Measurements from ENCODE around the gene ANKRD10. TPM values are rescaled to one million over a fixed set of nuclear protein-coding genes. Genes with fewer than 3 reads are reported as not detected.

ANKRD10 gene
- 91.9 TPM for polyA plus RNA-seq (2013, experiment 1 of 2)
- 92.3 TPM for polyA plus RNA-seq (2013, experiment 2 of 2)

- peak within 1 kb of the TSS; percentile 99 for H2BK5ac ChIP-seq (ENCODE audit: low read length)
- H2BK120ac ChIP-seq (ENCODE audit: low read depth, low read length): peak within 1 kb of the TSS; percentile 98
- no peaks in the 10 kb centered on the region for H3K27me3 ChIP-seq (ENCODE audit: control insufficient read depth in 3 of 3, insufficient read depth in 3 of 3, low read depth in 1 of 3, low read length in 3 of 3)
- peaks cover 2 to 18% of the 10 kb centered on the region in 2 donors for H3K36me3 ChIP-seq (replicated peaks in 1 of 2; ENCODE audit: control insufficient read depth in 2 of 2, insufficient read depth in 2 of 2, low read length in 2 of 2)
- peak; percentile 100 for DNase-seq (ENCODE audit: low spot score)
- H3K4me1 ChIP-seq (ENCODE audit: control insufficient read depth in 2 of 2, insufficient read depth in 1 of 2, low read depth in 1 of 2, low read length in 2 of 2): peaks cover 10 to 13% of the 10 kb centered on the region in 2 donors
- H3K9me3 ChIP-seq (replicated peaks in 1 of 2; ENCODE audit: control insufficient read depth in 2 of 2, insufficient read depth in 1 of 2, low read depth in 1 of 2, low read length in 2 of 2): no peaks in the 10 kb centered on the region
- peak within 1 kb of the TSS; percentile 99 for H3K23ac ChIP-seq (ENCODE audit: low read depth, low read length, poor library complexity)
- peak within 1 kb of the TSS; percentile 97 for H2BK12ac ChIP-seq (ENCODE audit: low read length)
- peak within 1 kb of the TSS; percentile 94 for H2AFZ ChIP-seq (ENCODE audit: low read length)
- H2BK15ac ChIP-seq (ENCODE audit: low read length): peak within 1 kb of the TSS; percentile 99
- peak within 1 kb of the TSS; percentile 100 for H3K18ac ChIP-seq (ENCODE audit: low read length)
- peak within 1 kb of the TSS; percentile 86 for H4K8ac ChIP-seq (ENCODE audit: low read depth, low read length)
- WGBS, 2 donors (ENCODE audit: extremely low coverage in 2 of 2, insufficient read length in 2 of 2, insufficient replicate concordance in 1 of 2): no CpG with 5 or more reads among the region's 81 CpGs
- peak within 1 kb of the TSS; percentile 99 for H3K27ac ChIP-seq (replicated peaks; ENCODE audit: low read length)
- peak within 1 kb of the TSS; percentile 100 for H3K9ac ChIP-seq (ENCODE audit: low read depth, low read length, poor library complexity)
- peak within 1 kb of the TSS; percentile 96 for H3K14ac ChIP-seq (ENCODE audit: low read length)
- H3K79me1 ChIP-seq (ENCODE audit: low read depth, low read length): peaks cover 3% of the 10 kb centered on the region
- peak within 1 kb of the TSS; percentile 99 for H2AK5ac ChIP-seq (ENCODE audit: low read depth, low read length)
- H4K91ac ChIP-seq (ENCODE audit: low read depth, low read length, poor library complexity): peak within 1 kb of the TSS; percentile 100
- peak within 1 kb of the TSS; percentile 97 to 100 for H3K4me3 ChIP-seq (ENCODE audit: low read length in 2 of 2)
- peak within 1 kb of the TSS; percentile 63 for H3K4me2 ChIP-seq (ENCODE audit: insufficient read depth, low read length, poor library complexity, severe bottlenecking)
- peak within 1 kb of the TSS; percentile 100 for H3K4ac ChIP-seq (ENCODE audit: low read length)
Measured at GRCh38 chr13:110915057-110915873, at the start of gene ANKRD10. Gene ANKRD10 (minus strand): TSS chr13:110915069. CDS start chr13:110914934, 135 bp downstream.

GRCh38 chr13:110964229-110965037, 49.6 kb upstream of the ANKRD10 start:
- H2BK120ac ChIP-seq (ENCODE audit: low read depth, low read length): no peak overlapping the region
- H3K27me3 ChIP-seq (ENCODE audit: control insufficient read depth in 3 of 3, insufficient read depth in 3 of 3, low read depth in 1 of 3, low read length in 3 of 3): peaks cover 0 to 4% (median 0%) of the 10 kb centered on the region in 3 experiments
- H2BK15ac ChIP-seq (ENCODE audit: low read length): no peak overlapping the region
- no peak overlapping the region for H3K4me3 ChIP-seq (ENCODE audit: low read length in 2 of 2)
- H3K27ac ChIP-seq (replicated peaks; ENCODE audit: low read length): no peak overlapping the region
- H3K18ac ChIP-seq (ENCODE audit: low read length): no peak overlapping the region
- H3K4ac ChIP-seq (ENCODE audit: low read length): no peak overlapping the region
- H2AK5ac ChIP-seq (ENCODE audit: low read depth, low read length): no peak overlapping the region
- no peak overlapping the region for H4K91ac ChIP-seq (ENCODE audit: low read depth, low read length, poor library complexity)
- H3K36me3 ChIP-seq (replicated peaks in 1 of 2; ENCODE audit: control insufficient read depth in 2 of 2, insufficient read depth in 2 of 2, low read length in 2 of 2): no peaks in the 10 kb centered on the region
- no peak overlapping the region for H3K4me2 ChIP-seq (ENCODE audit: insufficient read depth, low read length, poor library complexity, severe bottlenecking)
- no CpG with 5 or more reads among the region's 6 CpGs for WGBS, 2 donors (ENCODE audit: extremely low coverage in 2 of 2, insufficient read length in 2 of 2, insufficient replicate concordance in 1 of 2)
- H2AFZ ChIP-seq (ENCODE audit: low read length): no peak overlapping the region
- H3K79me1 ChIP-seq (ENCODE audit: low read depth, low read length): no peaks in the 10 kb centered on the region
- H3K14ac ChIP-seq (ENCODE audit: low read length): no peak overlapping the region
- peaks cover 5 to 7% of the 10 kb centered on the region in 2 donors for H3K9me3 ChIP-seq (replicated peaks in 1 of 2; ENCODE audit: control insufficient read depth in 2 of 2, insufficient read depth in 1 of 2, low read depth in 1 of 2, low read length in 2 of 2)
- no peaks in the 10 kb centered on the region for H3K4me1 ChIP-seq (ENCODE audit: control insufficient read depth in 2 of 2, insufficient read depth in 1 of 2, low read depth in 1 of 2, low read length in 2 of 2)
- no peak overlapping the region for H3K23ac ChIP-seq (ENCODE audit: low read depth, low read length, poor library complexity)
- H2BK12ac ChIP-seq (ENCODE audit: low read length): no peak overlapping the region
- DNase-seq (ENCODE audit: low spot score): no peak
- no peak overlapping the region for H4K8ac ChIP-seq (ENCODE audit: low read depth, low read length)
- H2BK5ac ChIP-seq (ENCODE audit: low read length): no peak overlapping the region
- no peak overlapping the region for H3K9ac ChIP-seq (ENCODE audit: low read depth, low read length, poor library complexity)

- no peaks in the 10 kb centered on the region for H3K4me1 ChIP-seq (ENCODE audit: control insufficient read depth in 2 of 2, insufficient read depth in 1 of 2, low read depth in 1 of 2, low read length in 2 of 2)
- H3K36me3 ChIP-seq (replicated peaks in 1 of 2; ENCODE audit: control insufficient read depth in 2 of 2, insufficient read depth in 2 of 2, low read length in 2 of 2): no peaks in the 10 kb centered on the region
- no peak overlapping the region for H2BK12ac ChIP-seq (ENCODE audit: low read length)
- no peak overlapping the region for H2BK5ac ChIP-seq (ENCODE audit: low read length)
- no peak overlapping the region for H3K18ac ChIP-seq (ENCODE audit: low read length)
- H3K9me3 ChIP-seq (replicated peaks in 1 of 2; ENCODE audit: control insufficient read depth in 2 of 2, insufficient read depth in 1 of 2, low read depth in 1 of 2, low read length in 2 of 2): peaks cover 5 to 7% of the 10 kb centered on the region in 2 donors
- H2BK120ac ChIP-seq (ENCODE audit: low read depth, low read length): no peak overlapping the region
- H3K27me3 ChIP-seq (ENCODE audit: control insufficient read depth in 3 of 3, insufficient read depth in 3 of 3, low read depth in 1 of 3, low read length in 3 of 3): no peaks in the 10 kb centered on the region
- H3K4ac ChIP-seq (ENCODE audit: low read length): no peak overlapping the region
- H3K4me3 ChIP-seq (ENCODE audit: low read length in 2 of 2): no peak overlapping the region
- H3K79me1 ChIP-seq (ENCODE audit: low read depth, low read length): no peaks in the 10 kb centered on the region
- no peak overlapping the region for H3K4me2 ChIP-seq (ENCODE audit: insufficient read depth, low read length, poor library complexity, severe bottlenecking)
- no CpG with 5 or more reads among the region's 3 CpGs for WGBS, 2 donors (ENCODE audit: extremely low coverage in 2 of 2, insufficient read length in 2 of 2, insufficient replicate concordance in 1 of 2)
- no peak overlapping the region for H3K23ac ChIP-seq (ENCODE audit: low read depth, low read length, poor library complexity)
- DNase-seq (ENCODE audit: low spot score): no peak
- H2AK5ac ChIP-seq (ENCODE audit: low read depth, low read length): no peak overlapping the region
- H4K91ac ChIP-seq (ENCODE audit: low read depth, low read length, poor library complexity): no peak overlapping the region
- H2BK15ac ChIP-seq (ENCODE audit: low read length): no peak overlapping the region
- H2AFZ ChIP-seq (ENCODE audit: low read length): no peak overlapping the region
- H3K27ac ChIP-seq (replicated peaks; ENCODE audit: low read length): no peak overlapping the region
- H4K8ac ChIP-seq (ENCODE audit: low read depth, low read length): no peak overlapping the region
- no peak overlapping the region for H3K9ac ChIP-seq (ENCODE audit: low read depth, low read length, poor library complexity)
- H3K14ac ChIP-seq (ENCODE audit: low read length): no peak overlapping the region
Measured at GRCh38 chr13:110963554-110963970, 48.7 kb upstream of the ANKRD10 start.

GRCh38 chr13:110961959-110962358, 47.1 kb upstream of the ANKRD10 start:
- H2BK12ac ChIP-seq (ENCODE audit: low read length): no peak overlapping the region
- no peak overlapping the region for H3K23ac ChIP-seq (ENCODE audit: low read depth, low read length, poor library complexity)
- no peak overlapping the region for H4K8ac ChIP-seq (ENCODE audit: low read depth, low read length)
- no peak overlapping the region for H2AFZ ChIP-seq (ENCODE audit: low read length)
- H3K27ac ChIP-seq (replicated peaks; ENCODE audit: low read length): no peak overlapping the region
- no peak overlapping the region for H3K4ac ChIP-seq (ENCODE audit: low read length)
- no peaks in the 10 kb centered on the region for H3K4me1 ChIP-seq (ENCODE audit: control insufficient read depth in 2 of 2, insufficient read depth in 1 of 2, low read depth in 1 of 2, low read length in 2 of 2)
- H2BK15ac ChIP-seq (ENCODE audit: low read length): no peak overlapping the region
- H3K79me1 ChIP-seq (ENCODE audit: low read depth, low read length): no peaks in the 10 kb centered on the region
- H3K18ac ChIP-seq (ENCODE audit: low read length): no peak overlapping the region
- H3K4me2 ChIP-seq (ENCODE audit: insufficient read depth, low read length, poor library complexity, severe bottlenecking): no peak overlapping the region
- no peak overlapping the region for H3K14ac ChIP-seq (ENCODE audit: low read length)
- no peaks in the 10 kb centered on the region for H3K27me3 ChIP-seq (ENCODE audit: control insufficient read depth in 3 of 3, insufficient read depth in 3 of 3, low read depth in 1 of 3, low read length in 3 of 3)
- H2AK5ac ChIP-seq (ENCODE audit: low read depth, low read length): no peak overlapping the region
- H3K36me3 ChIP-seq (replicated peaks in 1 of 2; ENCODE audit: control insufficient read depth in 2 of 2, insufficient read depth in 2 of 2, low read length in 2 of 2): no peaks in the 10 kb centered on the region
- H4K91ac ChIP-seq (ENCODE audit: low read depth, low read length, poor library complexity): no peak overlapping the region
- no CpG with 5 or more reads among the region's 1 CpG for WGBS, 2 donors (ENCODE audit: extremely low coverage in 2 of 2, insufficient read length in 2 of 2, insufficient replicate concordance in 1 of 2)
- H3K9me3 ChIP-seq (replicated peaks in 1 of 2; ENCODE audit: control insufficient read depth in 2 of 2, insufficient read depth in 1 of 2, low read depth in 1 of 2, low read length in 2 of 2): peaks cover 5 to 10% of the 10 kb centered on the region in 2 donors
- no peak overlapping the region for H3K9ac ChIP-seq (ENCODE audit: low read depth, low read length, poor library complexity)
- DNase-seq (ENCODE audit: low spot score): no peak
- no peak overlapping the region for H3K4me3 ChIP-seq (ENCODE audit: low read length in 2 of 2)
- no peak overlapping the region for H2BK120ac ChIP-seq (ENCODE audit: low read depth, low read length)
- H2BK5ac ChIP-seq (ENCODE audit: low read length): no peak overlapping the region

Data from neuronal stem cell (in vitro differentiated cells).